ENCODE data around the gene RIMBP2.

DNA sequence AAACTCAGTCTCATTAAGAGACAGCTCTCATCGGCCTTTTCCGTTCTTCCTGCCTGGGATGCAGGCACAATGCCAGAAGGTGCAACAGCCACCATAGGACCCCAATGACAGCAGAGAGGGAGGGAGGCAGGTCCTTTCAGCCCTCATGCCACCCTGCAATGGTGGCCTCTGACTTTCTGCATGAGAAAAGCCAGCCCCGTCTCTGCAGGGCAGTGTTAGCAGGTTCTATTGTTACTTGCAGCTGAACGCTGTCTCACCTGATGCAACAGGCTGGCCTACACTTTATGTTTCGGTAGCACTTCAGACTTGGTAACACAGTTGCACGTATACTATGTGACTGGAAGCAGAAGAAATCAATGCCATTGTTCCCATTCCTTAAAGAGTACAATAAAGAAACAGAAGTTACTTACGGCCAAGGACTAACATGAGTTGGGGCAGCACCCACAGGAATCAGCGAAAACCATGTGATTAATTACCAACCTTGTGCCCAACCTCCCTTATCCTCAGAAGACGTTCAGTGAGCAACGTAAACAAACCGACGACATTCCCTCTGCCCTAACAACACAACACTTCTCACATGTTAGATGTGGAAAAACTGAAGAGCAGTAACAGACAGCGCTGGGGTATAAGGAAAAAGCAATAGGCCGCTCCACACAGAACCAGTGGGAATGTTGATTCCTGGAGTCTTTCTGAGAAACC, 102.1 kb downstream of the RIMBP2 start:
- TF ChIP-seq POLR2A (IDR thresholded peaks at IDR 0.05; ENCODE audit: low read depth, low read length) = no peak
- no peak for TF ChIP-seq TAF1 (IDR thresholded peaks at IDR 0.05; ENCODE audit: borderline replicate concordance, low read depth, low read length)

Measured in GM12892 (cell line).